Midbrain (tissue), 1 donor: ENCODE results near the gene ASPHD1.
"Not testable (repeated sequence)": the region's sequence is repeated elsewhere in the genome, so short reads cannot be mapped to it uniquely, and the experiment has no call there.

ENCODE experiments used
- DNase-seq: peaks from one replicate; lab custom pipeline; 2025; lab: John Stamatoyannopoulos, UW

Gene ASPHD1

DNA sequence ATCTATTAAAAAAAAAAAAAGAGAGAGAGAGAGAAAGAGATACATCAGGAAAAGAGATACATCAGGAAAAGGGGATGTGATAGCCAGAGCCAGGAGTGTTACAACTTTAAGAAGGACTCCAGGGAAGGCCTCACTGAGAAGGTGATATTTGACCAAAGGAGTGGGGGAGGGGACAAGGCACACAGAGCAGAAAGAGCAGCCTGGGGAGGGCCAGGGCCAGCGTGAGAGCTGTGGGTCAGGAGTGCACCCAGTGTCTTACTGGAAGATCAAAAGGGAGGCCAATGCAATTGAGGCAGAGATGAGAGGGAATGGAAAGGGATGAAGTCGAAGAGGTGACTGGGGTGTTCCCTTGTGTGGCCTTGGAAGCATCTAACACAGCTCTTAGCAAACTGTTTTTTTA, 7.7 kb downstream of the ASPHD1 start:
- DNase-seq, result no peak

DNA sequence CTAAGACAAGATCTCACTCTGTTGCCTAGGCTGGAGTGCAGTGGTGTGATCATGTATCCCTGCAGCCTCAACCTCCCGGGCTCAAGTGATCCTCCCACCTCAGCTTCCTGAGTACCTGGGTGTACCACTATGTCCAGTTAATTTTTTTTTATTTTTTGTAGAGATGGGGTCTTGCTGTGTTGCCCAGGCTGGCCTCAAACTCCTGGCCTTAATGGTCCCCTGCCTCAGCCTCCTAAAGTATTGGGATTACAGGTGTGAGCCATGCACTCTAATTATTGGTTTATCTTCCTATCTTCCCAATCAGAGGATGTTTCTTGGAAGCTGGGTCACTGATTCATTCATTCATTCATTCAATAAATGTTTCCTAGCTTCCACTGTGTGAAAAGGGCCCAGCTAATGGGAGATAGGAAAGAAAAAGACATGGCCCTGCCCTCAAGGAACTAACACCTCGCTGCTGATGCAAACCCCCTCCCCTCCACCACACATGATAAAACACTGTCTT, 8.5 kb downstream of the ASPHD1 start:
- no peak for DNase-seq

- no peak for DNase-seq
Observed at GRCh38 chr16:29909391-29909790, 9.1 kb downstream of the ASPHD1 start.

DNA sequence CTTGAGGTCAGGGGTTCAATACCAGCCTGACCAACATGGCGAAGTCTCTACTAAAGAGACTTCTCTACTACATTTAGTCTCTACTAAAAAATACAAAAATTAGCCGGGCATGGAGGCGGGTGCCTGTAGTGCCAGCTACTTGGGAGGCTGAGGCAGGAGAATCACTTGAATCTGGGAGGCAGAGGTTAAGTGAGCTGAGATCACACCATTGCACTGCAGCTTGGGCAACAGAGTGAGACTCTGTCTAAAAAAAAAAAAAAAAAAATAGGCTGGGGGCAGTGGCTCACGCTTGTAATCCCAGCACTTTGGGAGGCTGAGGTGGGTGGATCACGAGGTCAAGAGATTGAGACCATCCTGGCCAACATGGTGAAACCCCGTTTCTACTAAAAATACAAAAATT, 9.6 kb downstream of the ASPHD1 start:
- DNase-seq, result not testable (repeated sequence)

- DNase-seq, result no peak
Observed at GRCh38 chr16:29910819-29911675, 10.8 kb downstream of the ASPHD1 start.

DNA sequence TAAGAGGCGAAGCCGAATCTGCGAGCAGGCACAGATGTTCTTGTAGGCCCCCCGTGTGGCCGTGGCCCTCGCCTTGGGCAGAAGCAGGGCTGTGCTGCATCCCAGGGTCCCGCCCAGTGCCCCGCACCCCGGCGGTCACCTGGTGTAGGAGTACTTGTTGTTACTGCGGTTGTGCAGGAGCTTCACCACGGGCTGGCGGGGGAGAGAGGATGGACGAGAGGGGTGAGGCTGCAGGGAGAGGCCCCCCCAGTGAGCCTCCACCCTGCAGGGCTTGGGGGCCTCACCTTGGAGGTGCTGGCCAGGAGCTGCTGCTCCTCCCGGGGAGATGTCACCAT, 11.4 kb downstream of the ASPHD1 start:
- no peak for DNase-seq

- no peak for DNase-seq
Observed at GRCh38 chr16:29912087-29912486, 11.8 kb downstream of the ASPHD1 start.

- DNase-seq, result no peak
Observed at GRCh38 chr16:29913514-29913913, 13.2 kb downstream of the ASPHD1 start.

DNA sequence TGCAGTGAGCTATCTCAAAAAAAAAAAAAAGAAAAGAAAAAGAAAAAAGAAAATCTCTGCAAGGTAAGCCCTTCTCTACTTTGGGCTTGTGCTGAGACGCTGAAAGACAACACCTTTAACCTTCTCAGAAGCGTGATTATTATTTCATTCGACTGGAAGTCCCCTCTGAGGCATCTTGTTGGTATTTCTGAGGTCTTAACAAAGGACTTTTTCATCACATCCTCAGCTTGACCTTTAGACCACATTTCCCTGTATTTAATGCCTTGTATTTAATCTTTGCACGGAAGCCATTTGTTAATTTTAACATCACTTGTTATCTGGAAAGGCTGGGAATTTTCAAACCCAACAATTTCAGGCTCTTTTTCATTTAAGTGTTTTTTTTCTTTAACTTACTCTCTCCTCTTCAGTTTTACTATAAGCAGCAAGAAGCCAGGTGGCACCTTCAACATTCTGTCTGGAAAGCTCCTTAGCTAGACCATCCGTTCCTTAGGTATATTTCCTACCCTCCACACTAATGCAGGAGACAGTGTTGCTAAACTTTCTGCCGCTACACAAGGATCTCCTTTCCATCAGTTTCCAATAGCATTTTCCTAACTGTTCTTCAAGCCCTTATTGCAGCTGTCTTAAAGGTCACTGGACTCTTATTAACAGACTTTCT, 15.4 kb downstream of the ASPHD1 start:
- no peak for DNase-seq

- DNase-seq, result no peak
Observed at GRCh38 chr16:29916979-29917378, 16.7 kb downstream of the ASPHD1 start.

- peak; percentile 49 for DNase-seq
Observed at GRCh38 chr16:29920288-29921033, 20.2 kb downstream of the ASPHD1 start.

DNA sequence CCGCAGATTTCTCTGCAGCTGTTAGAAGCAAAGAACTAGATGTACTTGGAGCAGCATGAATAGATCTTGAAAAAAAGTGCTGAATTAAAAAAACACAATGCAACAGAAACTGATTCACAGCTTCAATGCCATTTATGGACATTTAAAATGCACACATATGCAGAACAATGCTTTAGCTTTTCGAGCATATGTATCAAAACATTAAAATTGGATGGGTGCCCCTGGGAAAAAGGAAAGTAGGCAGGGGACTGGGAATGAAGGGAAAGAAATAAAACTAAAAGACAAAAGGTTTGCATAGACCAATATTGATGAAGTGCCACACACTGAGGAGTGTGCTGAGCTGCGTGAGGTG, 20.7 kb downstream of the ASPHD1 start:
- no peak for DNase-seq

DNA sequence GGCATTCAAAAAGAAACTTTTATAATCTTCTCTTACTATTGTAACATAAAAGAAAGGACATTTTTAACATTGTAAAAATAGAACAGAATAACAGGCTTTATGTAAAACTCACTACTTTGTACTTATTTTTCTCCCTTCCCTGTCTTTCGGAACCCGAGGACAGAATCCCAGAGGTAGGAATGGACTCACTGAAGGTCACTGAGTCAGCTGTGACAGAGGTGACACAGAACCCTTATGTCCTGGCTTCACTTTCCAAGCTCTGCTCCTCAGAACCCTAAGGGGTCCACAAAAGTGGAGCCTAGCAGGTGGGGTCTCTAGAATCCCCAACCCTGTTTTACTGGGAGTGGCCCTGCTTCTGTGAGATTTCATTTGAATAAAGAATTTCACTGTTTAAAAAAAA, 22.0 kb downstream of the ASPHD1 start:
- no peak for DNase-seq

GRCh38 chr16:29922986-29923501, 22.8 kb downstream of the ASPHD1 start:
- DNase-seq, result no peak

- peak; percentile 25 for DNase-seq
Observed at GRCh38 chr16:29925105-29925756, 24.9 kb downstream of the ASPHD1 start.

DNA sequence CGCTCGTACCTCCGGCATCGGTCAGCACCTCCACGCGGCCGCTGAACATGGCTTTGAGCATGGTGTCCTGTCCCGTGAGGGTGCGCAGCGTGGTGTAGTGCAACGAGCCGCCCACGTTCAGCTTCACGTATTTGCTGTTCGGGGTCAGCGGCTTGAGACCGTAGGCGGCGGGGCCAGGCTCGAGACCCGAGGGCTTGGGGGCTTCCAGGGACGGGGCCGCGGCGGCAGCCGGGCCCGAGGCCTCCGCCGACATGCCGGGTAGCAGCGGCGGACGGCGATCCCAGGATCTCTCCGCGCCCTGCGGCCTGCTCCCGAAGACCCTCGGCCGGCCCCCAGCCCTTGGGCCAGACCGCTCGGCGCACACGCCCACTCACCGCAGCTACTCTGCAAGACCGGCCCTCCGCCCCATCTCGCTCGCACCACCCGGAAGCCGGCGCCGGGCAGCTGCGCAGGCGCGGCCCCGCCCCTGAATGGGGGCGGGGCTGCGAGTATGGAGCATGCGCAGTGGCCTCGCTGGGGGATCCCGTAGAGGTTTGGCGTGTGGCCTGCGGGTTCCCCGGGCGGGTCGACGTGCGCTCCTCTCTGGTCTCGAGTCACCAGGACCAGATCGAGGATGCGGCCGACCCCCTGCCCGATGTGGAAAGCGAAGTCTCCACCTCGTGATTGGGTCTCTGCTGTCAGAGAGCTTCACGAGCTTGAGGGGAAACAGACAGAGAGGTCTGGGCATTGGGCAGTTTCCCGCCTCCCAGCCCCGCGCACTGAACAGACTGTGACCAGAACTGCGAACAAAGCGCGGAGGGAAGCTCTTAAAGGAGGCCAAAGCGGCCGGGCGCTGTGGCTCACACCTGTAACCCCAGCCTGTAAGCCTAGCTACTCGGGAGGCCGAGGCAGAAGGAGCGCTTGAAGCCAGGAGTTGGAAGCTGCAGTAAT, 25.8 kb downstream of the ASPHD1 start, which contains the start of gene KCTD13:
Gene KCTD13 (minus strand): TSS at position 446 of the 930 bp plus-strand sequence. CDS start 193 bp downstream, at position 253.
- peak; percentile 90 for DNase-seq

- DNase-seq, result no peak
Observed at GRCh38 chr16:29926711-29927052, 26.4 kb downstream of the ASPHD1 start.

- peak; percentile 46 for DNase-seq
Observed at GRCh38 chr16:29927070-29927905, 27.0 kb downstream of the ASPHD1 start.

DNA sequence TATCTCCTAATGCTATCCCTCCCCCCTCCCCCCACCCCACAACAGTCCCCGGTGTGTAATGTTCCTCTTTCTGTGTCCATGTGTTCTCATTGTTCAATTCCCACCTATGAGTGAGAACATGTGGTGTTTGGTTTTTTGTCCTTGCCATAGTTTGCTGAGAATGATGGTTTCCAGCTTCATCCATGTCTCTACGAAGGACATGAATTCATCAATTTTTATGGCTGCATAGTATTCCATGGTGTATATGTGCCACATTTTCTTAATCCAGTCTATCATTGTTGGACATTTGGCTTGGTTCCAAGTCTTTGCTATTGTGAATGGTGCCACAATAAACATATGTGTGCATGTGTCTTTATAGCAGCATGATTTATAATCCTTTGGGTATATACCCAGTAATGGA, 31.5 kb downstream of the ASPHD1 start:
- DNase-seq, result not testable (repeated sequence)

- DNase-seq, result peak; percentile 21
Observed at GRCh38 chr16:29940656-29941055, 40.4 kb downstream of the ASPHD1 start.
